ENCODE measurements around the gene RPE. TPM values are rescaled to one million over a fixed set of nuclear protein-coding genes. Genes with fewer than 3 reads are reported as not detected.

Gene RPE
- polyA plus RNA-seq, 1 experiment: 73.3 TPM

DNA sequence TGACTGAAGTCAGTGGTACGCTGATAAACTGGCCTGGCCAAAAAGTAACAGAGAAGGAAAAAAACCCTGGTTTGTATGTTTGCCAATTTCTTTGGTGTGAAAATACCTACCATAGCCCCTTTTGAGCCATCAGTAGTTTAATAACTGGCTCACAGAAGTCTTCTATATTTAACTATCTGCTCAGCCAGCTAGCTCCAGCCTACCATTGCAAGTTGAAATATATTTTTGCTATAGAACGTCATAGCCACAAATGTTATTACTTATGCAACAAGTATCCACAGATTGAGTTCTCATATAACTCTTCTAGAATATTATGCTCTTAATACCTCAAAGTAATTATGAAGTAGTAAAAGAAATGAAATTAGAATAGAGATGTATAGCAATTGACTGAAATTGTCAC, 25.2 kb downstream of the RPE start:
- TF ChIP-seq, protein P1, sequence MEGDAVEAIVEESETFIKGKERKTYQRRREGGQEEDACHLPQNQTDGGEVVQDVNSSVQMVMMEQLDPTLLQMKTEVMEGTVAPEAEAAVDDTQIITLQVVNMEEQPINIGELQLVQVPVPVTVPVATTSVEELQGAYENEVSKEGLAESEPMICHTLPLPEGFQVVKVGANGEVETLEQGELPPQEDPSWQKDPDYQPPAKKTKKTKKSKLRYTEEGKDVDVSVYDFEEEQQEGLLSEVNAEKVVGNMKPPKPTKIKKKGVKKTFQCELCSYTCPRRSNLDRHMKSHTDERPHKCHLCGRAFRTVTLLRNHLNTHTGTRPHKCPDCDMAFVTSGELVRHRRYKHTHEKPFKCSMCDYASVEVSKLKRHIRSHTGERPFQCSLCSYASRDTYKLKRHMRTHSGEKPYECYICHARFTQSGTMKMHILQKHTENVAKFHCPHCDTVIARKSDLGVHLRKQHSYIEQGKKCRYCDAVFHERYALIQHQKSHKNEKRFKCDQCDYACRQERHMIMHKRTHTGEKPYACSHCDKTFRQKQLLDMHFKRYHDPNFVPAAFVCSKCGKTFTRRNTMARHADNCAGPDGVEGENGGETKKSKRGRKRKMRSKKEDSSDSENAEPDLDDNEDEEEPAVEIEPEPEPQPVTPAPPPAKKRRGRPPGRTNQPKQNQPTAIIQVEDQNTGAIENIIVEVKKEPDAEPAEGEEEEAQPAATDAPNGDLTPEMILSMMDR (IDR thresholded peaks at IDR 0.05; ENCODE audit: low read depth, low read length): no peak
- Histone ChIP-seq H3K27ac (ENCODE audit: low read depth, low read length) (no peak overlapping the region), H3K9me3 (ENCODE audit: control insufficient read depth, insufficient read depth, low read length) (no peaks in the 10 kb centered on the region), H3K4me3 (ENCODE audit: low read depth, low read length) (no peak overlapping the region), H3K27me3 (ENCODE audit: control insufficient read depth, insufficient read depth, low read length) (no peaks in the 10 kb centered on the region)
- ChIA-PET POLR2A (no interaction called here), CTCF (interaction anchor here (0.9 kb wide), 1 partner anchor 51 kb away, joined by 3 read pairs; no protein-coding TSS in a partner anchor)
- no peak for DNase-seq (ENCODE audit: low read depth, low spot score)

DNA sequence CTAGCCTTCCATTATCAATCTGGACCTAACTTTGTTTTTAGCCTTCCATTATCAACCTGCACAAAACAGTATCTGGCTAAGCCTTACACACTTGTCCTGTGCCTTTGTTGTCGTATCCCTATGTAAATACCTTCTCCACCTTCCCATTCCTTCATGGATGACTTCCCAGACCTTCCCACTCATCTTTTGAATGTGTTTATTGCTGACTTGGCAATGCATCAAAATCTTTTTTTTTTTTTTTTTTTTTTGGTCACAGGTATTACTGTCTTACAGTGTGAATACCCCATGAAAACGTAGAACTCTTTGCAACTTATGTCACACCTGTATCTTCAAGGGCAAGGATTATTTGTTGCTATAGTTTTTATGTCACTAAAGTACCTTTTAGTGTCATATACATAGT, 25.7 kb downstream of the RPE start:
- Histone ChIP-seq H3K27ac (ENCODE audit: low read depth, low read length) (no peak overlapping the region), H3K4me3 (ENCODE audit: low read depth, low read length) (no peak overlapping the region), H3K9me3 (ENCODE audit: control insufficient read depth, insufficient read depth, low read length) (no peaks in the 10 kb centered on the region), H3K27me3 (ENCODE audit: control insufficient read depth, insufficient read depth, low read length) (no peaks in the 10 kb centered on the region)
- no peak for DNase-seq (ENCODE audit: low read depth, low spot score)
- ChIA-PET CTCF (interaction anchor here (1.2 kb wide), 1 partner anchor 167 kb away, joined by 4 read pairs; no protein-coding TSS in a partner anchor), POLR2A (no interaction called here)
- TF ChIP-seq, protein P1 (IDR thresholded peaks at IDR 0.05; ENCODE audit: low read depth, low read length): no peak

GRCh38 chr2:210034087-210034683, 31.7 kb downstream of the RPE start:
- Histone ChIP-seq H3K27me3 (ENCODE audit: control insufficient read depth, insufficient read depth, low read length) (no peaks in the 10 kb centered on the region), H3K4me3 (ENCODE audit: low read depth, low read length) (no peak overlapping the region), H3K27ac (ENCODE audit: low read depth, low read length) (no peak overlapping the region), H3K9me3 (ENCODE audit: control insufficient read depth, insufficient read depth, low read length) (no peaks in the 10 kb centered on the region)
- CTCF ChIA-PET: no interaction called here
- DNase-seq (ENCODE audit: low read depth, low spot score): no peak
- TF ChIP-seq, protein P1 (IDR thresholded peaks at IDR 0.05; ENCODE audit: low read depth, low read length): no peak
- POLR2A ChIA-PET: no interaction called here

DNA sequence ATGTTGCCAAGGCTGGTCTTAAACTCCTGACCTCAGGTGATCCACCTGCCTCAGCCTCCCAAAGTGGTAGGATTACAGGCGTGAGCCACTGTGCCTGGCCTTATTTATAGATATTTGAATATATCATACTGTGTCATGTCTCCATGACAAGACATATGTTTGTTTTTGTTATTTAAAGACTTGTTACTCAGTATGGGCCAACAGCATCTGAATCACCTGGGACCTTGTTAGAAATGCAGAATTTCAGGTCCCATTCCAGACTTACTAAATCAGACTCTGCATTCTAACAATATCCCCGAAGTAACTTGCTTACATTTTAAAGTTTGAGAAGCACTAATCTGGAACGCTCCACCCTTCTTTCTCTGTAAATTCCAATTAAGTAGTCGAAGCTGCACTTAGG, 33.2 kb downstream of the RPE start:
- POLR2A ChIA-PET: no interaction called here
- Histone ChIP-seq H3K27me3 (ENCODE audit: control insufficient read depth, insufficient read depth, low read length) (no peaks in the 10 kb centered on the region), H3K9me3 (ENCODE audit: control insufficient read depth, insufficient read depth, low read length) (no peaks in the 10 kb centered on the region), H3K27ac (ENCODE audit: low read depth, low read length) (no peak overlapping the region), H3K4me3 (ENCODE audit: low read depth, low read length) (no peak overlapping the region)
- CTCF ChIA-PET: no interaction called here
- DNase-seq (ENCODE audit: low read depth, low spot score): no peak
- TF ChIP-seq, protein P1 (IDR thresholded peaks at IDR 0.05; ENCODE audit: low read depth, low read length): no peak

DNA sequence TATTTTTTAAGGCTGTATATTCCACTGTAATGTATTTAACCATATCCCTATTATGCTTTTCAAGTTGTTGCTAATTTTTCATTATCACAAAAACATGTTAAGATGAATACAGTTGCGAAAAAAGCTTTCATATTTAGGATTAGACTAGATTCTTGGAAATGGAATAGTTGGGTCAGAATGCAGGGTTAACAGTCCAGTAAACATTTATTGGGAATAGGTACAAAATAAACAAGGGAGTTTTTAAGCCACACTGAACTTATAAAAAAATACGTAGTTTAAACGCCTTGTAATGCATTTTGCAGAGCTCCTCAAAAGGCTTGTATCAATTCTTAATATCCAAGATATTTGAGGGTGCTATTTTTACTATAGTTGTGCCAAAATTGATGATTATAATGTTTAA, 35.6 kb downstream of the RPE start:
- H3K27me3 ChIP-seq (ENCODE audit: control insufficient read depth, insufficient read depth, low read length): no peaks in the 10 kb centered on the region
- TF ChIP-seq, protein P1 (IDR thresholded peaks at IDR 0.05; ENCODE audit: low read depth, low read length): no peak
- no peaks in the 10 kb centered on the region for H3K9me3 ChIP-seq (ENCODE audit: control insufficient read depth, insufficient read depth, low read length)
- H3K4me3 ChIP-seq (ENCODE audit: low read depth, low read length): no peak overlapping the region
- H3K27ac ChIP-seq (ENCODE audit: low read depth, low read length): no peak overlapping the region
- no peak for DNase-seq (ENCODE audit: low read depth, low spot score)
- ChIA-PET CTCF (no interaction called here), POLR2A (no interaction called here)

Data from AG04450 (cell line).